SK-N-SH treated with all-trans-retinoic acid at 6 μM for 48 hours (cell line): ENCODE data around the gene BLNK.

Source experiments
- ATAC-seq: fragments of 200-7000 bp; cut with Tn5 transposase; 3 replicates; pipeline ENCODE4 v1.9.1; 2020; ENCODE audit warnings: mild to moderate bottlenecking, moderate library complexity
- BACH2 ChIP-seq: fragments of 250-450 bp; sonication (Bioruptor Pico); IDR thresholded peaks from 2 replicates; pipeline ENCODE4 v1.9.0; 2021; ENCODE audit warnings: mild to moderate bottlenecking, borderline replicate concordance
- CREB5 ChIP-seq: fragments of 250-450 bp; sonication (Bioruptor Pico); IDR thresholded peaks from 2 replicates; pipeline ENCODE4 v1.5.1; 2020; ENCODE audit warnings: low read depth, mild to moderate bottlenecking, moderate library complexity
- CSDC2 ChIP-seq: fragments of 250-450 bp; sonication (Bioruptor Pico); IDR thresholded peaks from 2 replicates; pipeline ENCODE4 v1.5.0; 2020; ENCODE audit warnings: mild to moderate bottlenecking, moderate library complexity
- GLIS3 ChIP-seq: fragments of 250-450 bp; sonication (Bioruptor Pico); IDR thresholded peaks from 2 replicates; pipeline ENCODE4 v1.5.0; 2020; ENCODE audit warnings: mild to moderate bottlenecking, moderate library complexity
- ISL1 ChIP-seq: fragments of 250-450 bp; sonication (Bioruptor Pico); IDR thresholded peaks from 2 replicates; pipeline ENCODE4 v2.1.2; 2022; ENCODE audit warnings: mild to moderate bottlenecking, moderate library complexity
- OSR1 ChIP-seq: fragments of 250-450 bp; sonication (Bioruptor Pico); IDR thresholded peaks from 2 replicates; pipeline ENCODE4 v1.8.0; 2022; ENCODE audit warnings: moderate library complexity, mild to moderate bottlenecking, inconsistent platforms
- PATZ1 ChIP-seq: fragments of 250-450 bp; sonication (Bioruptor Pico); IDR thresholded peaks from 2 replicates; pipeline ENCODE4 v1.8.0; 2020; ENCODE audit warnings: mild to moderate bottlenecking, moderate library complexity, borderline replicate concordance
- PPARA ChIP-seq: fragments of 250-450 bp; sonication (Bioruptor Pico); IDR thresholded peaks from 2 replicates; pipeline ENCODE4 v1.5.0; 2020; ENCODE audit warnings: mild to moderate bottlenecking, borderline replicate concordance
- RARB ChIP-seq: fragments of 250-450 bp; sonication (Bioruptor Pico); IDR thresholded peaks from 2 replicates; pipeline ENCODE4 v1.8.0; 2021; ENCODE audit warnings: mild to moderate bottlenecking, moderate library complexity
- SNAI2 ChIP-seq: fragments of 250-450 bp; sonication (Bioruptor Pico); IDR thresholded peaks from 2 replicates; pipeline ENCODE4 v1.5.0; 2020; ENCODE audit warnings: mild to moderate bottlenecking, moderate library complexity
- TCF4 ChIP-seq: fragments of 250-450 bp; sonication (Bioruptor Pico); IDR thresholded peaks from 2 replicates; pipeline ENCODE4 v1.8.0; 2021; ENCODE audit warnings: mild to moderate bottlenecking, moderate library complexity, borderline replicate concordance
- TOX ChIP-seq: fragments of 250-450 bp; sonication (Bioruptor Pico); IDR thresholded peaks from 2 replicates; pipeline ENCODE4 v1.8.0; 2021; ENCODE audit warnings: mild to moderate bottlenecking, moderate library complexity, borderline replicate concordance
- ZC3H10 ChIP-seq: fragments of 250-450 bp; sonication (Bioruptor Pico); IDR thresholded peaks from 2 replicates; pipeline ENCODE4 v1.5.1; 2021; ENCODE audit warnings: mild to moderate bottlenecking, moderate library complexity
- ZFP3 ChIP-seq: fragments of 250-450 bp; sonication (Bioruptor Pico); IDR thresholded peaks from 2 replicates; pipeline ENCODE4 v1.5.0; 2020; ENCODE audit warnings: mild to moderate bottlenecking, moderate library complexity
- ZFP30 ChIP-seq: fragments of 450-650 bp; formaldehyde crosslinking; IDR thresholded peaks from 2 replicates; pipeline ENCODE4 v1.5.0; 2022; ENCODE audit warnings: mild to moderate bottlenecking, moderate library complexity
- ZNF565 ChIP-seq: fragments of 450-650 bp; formaldehyde crosslinking; conservative IDR thresholded peaks from 2 replicates; pipeline ENCODE4 v1.5.0; 2020; ENCODE audit warnings: low read depth, mild to moderate bottlenecking, moderate library complexity
- ZNF8 ChIP-seq: fragments of 450-650 bp; formaldehyde crosslinking; IDR thresholded peaks from 2 replicates; pipeline ENCODE4 v1.5.0; 2020; ENCODE audit warnings: mild to moderate bottlenecking, moderate library complexity
- TF ChIP-seq, protein P1 (sequence below): fragments of 250-450 bp; sonication (Bioruptor Pico); IDR thresholded peaks from 2 replicates; pipeline ENCODE4 v1.8.0; 2021; ENCODE audit warnings: low read depth, mild to moderate bottlenecking, moderate library complexity, borderline replicate concordance
- TF ChIP-seq, protein P2 (sequence below): fragments of 250-450 bp; sonication (Bioruptor Pico); IDR thresholded peaks from 2 replicates; pipeline ENCODE4 v1.5.1; 2021; ENCODE audit warnings: mild to moderate bottlenecking, moderate library complexity
- TF ChIP-seq, protein P3 (sequence below): fragments of 250-450 bp; sonication (Bioruptor Pico); IDR thresholded peaks from 2 replicates; pipeline ENCODE4 v1.5.0; 2020; ENCODE audit warnings: mild to moderate bottlenecking, moderate library complexity

The BLNK gene

DNA sequence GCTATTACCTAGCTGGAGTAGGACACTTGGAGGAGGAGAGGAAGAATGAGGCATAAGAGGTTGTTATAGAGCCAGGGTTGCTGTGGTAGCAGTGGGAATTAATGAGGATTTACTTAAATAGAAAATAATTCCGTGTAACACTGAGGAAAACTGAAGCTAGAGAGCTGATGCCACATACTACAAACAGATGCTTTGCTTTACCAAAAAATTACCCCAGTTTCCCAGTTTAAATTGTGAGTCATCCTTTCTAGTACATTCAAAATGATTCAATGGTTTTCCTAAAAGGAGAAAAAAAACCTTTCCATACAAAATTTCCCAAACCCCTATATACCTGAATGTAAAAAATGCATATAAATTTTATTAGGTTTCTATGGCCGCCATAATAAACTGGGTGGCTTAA lies 82.9 kb downstream of the BLNK start:
- TF ChIP-seq TOX (CRISPR knock-in tag) (no peak), PATZ1 (CRISPR knock-in tag) (no peak), ZNF8 (CRISPR knock-in tag) (no peak), ZFP3 (CRISPR knock-in tag) (no peak)
- TF ChIP-seq, protein P1, sequence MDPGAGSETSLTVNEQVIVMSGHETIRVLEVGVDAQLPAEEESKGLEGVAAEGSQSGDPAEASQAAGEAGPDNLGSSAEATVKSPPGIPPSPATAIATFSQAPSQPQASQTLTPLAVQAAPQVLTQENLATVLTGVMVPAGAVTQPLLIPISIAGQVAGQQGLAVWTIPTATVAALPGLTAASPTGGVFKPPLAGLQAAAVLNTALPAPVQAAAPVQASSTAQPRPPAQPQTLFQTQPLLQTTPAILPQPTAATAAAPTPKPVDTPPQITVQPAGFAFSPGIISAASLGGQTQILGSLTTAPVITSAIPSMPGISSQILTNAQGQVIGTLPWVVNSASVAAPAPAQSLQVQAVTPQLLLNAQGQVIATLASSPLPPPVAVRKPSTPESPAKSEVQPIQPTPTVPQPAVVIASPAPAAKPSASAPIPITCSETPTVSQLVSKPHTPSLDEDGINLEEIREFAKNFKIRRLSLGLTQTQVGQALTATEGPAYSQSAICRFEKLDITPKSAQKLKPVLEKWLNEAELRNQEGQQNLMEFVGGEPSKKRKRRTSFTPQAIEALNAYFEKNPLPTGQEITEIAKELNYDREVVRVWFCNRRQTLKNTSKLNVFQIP (CRISPR knock-in tag): no peak

DNA sequence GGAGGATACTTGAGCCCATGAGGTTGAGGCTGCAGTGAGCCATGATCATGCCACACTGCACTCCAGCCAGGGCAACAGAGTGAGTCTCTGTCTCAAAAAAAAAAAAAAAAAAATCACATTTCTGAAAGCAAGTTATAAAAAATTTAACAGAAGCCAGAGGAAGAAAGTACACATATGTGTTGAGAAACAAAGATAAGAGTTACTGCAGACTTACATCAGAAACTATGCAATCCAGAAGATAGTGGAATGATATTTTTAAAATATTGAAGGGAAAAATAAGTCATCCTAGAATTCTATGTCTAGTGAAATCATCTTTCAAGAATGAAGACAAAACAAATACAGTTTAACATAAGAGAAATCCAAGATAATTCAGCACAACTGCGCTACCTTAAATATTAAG lies 94.4 kb downstream of the BLNK start:
- TF ChIP-seq ZFP30 (CRISPR knock-in tag): no peak
- TF ChIP-seq OSR1 (CRISPR knock-in tag): no peak
- no peak for TF ChIP-seq TCF4 (CRISPR knock-in tag)
- TF ChIP-seq SNAI2 (CRISPR knock-in tag): no peak
- no peak for TF ChIP-seq ZNF565
- no peak for TF ChIP-seq ZNF8 (CRISPR knock-in tag)
- TF ChIP-seq, protein P1 (CRISPR knock-in tag): no peak
- TF ChIP-seq GLIS3 (CRISPR knock-in tag): no peak
- TF ChIP-seq PPARA (CRISPR knock-in tag): no peak
- TF ChIP-seq ISL1 (CRISPR knock-in tag): no peak
- TF ChIP-seq PATZ1 (CRISPR knock-in tag): no peak
- TF ChIP-seq CREB5 (CRISPR knock-in tag): no peak
- no peak for TF ChIP-seq ZC3H10 (CRISPR knock-in tag)
- TF ChIP-seq CSDC2 (CRISPR knock-in tag): no peak
- TF ChIP-seq RARB (CRISPR knock-in tag): no peak
- no peak for ATAC-seq

More for the DNA sequence above, 82.9 kb downstream of the BLNK start:
- no peak for ATAC-seq

GRCh38 chr10:96172666-96173065 lies 98.7 kb downstream of the BLNK start:
- ATAC-seq: no peak
- TF ChIP-seq ISL1 (CRISPR knock-in tag) (no peak), ZC3H10 (CRISPR knock-in tag) (no peak)

- ATAC-seq: no peak
- TF ChIP-seq, protein P2, sequence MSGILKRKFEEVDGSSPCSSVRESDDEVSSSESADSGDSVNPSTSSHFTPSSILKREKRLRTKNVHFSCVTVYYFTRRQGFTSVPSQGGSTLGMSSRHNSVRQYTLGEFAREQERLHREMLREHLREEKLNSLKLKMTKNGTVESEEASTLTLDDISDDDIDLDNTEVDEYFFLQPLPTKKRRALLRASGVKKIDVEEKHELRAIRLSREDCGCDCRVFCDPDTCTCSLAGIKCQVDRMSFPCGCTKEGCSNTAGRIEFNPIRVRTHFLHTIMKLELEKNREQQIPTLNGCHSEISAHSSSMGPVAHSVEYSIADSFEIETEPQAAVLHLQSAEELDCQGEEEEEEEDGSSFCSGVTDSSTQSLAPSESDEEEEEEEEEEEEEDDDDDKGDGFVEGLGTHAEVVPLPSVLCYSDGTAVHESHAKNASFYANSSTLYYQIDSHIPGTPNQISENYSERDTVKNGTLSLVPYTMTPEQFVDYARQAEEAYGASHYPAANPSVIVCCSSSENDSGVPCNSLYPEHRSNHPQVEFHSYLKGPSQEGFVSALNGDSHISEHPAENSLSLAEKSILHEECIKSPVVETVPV (CRISPR knock-in tag): no peak
- TF ChIP-seq, protein P3, sequence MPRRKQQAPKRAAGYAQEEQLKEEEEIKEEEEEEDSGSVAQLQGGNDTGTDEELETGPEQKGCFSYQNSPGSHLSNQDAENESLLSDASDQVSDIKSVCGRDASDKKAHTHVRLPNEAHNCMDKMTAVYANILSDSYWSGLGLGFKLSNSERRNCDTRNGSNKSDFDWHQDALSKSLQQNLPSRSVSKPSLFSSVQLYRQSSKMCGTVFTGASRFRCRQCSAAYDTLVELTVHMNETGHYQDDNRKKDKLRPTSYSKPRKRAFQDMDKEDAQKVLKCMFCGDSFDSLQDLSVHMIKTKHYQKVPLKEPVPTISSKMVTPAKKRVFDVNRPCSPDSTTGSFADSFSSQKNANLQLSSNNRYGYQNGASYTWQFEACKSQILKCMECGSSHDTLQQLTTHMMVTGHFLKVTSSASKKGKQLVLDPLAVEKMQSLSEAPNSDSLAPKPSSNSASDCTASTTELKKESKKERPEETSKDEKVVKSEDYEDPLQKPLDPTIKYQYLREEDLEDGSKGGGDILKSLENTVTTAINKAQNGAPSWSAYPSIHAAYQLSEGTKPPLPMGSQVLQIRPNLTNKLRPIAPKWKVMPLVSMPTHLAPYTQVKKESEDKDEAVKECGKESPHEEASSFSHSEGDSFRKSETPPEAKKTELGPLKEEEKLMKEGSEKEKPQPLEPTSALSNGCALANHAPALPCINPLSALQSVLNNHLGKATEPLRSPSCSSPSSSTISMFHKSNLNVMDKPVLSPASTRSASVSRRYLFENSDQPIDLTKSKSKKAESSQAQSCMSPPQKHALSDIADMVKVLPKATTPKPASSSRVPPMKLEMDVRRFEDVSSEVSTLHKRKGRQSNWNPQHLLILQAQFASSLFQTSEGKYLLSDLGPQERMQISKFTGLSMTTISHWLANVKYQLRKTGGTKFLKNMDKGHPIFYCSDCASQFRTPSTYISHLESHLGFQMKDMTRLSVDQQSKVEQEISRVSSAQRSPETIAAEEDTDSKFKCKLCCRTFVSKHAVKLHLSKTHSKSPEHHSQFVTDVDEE (CRISPR knock-in tag): no peak
- no peak for TF ChIP-seq GLIS3 (CRISPR knock-in tag)
- TF ChIP-seq OSR1 (CRISPR knock-in tag): no peak
- no peak for TF ChIP-seq ZNF565
- TF ChIP-seq TCF4 (CRISPR knock-in tag): no peak
- TF ChIP-seq PPARA (CRISPR knock-in tag): no peak
- no peak for TF ChIP-seq PATZ1 (CRISPR knock-in tag)
- no peak for TF ChIP-seq CSDC2 (CRISPR knock-in tag)
- TF ChIP-seq ZNF8 (CRISPR knock-in tag): no peak
- no peak for TF ChIP-seq ZFP30 (CRISPR knock-in tag)
- TF ChIP-seq SNAI2 (CRISPR knock-in tag): no peak
- no peak for TF ChIP-seq BACH2
- no peak for TF ChIP-seq TOX (CRISPR knock-in tag)
These were observed 101.1 kb downstream of the BLNK start for GRCh38 chr10:96170230-96170629.
